MCF 10A (cell line): ENCODE measurements around the gene RGS19. TPM values are rescaled to one million over a fixed set of nuclear protein-coding genes. Genes with fewer than 3 reads are reported as not detected.

Experiments
- BruUV-seq: library from RNA; stranded (reverse); fragments of 400-500 nt; replicated peaks from 2 replicates; lab custom pipeline; 2021; lab: Mats Ljungman, UMichigan
- CTCF ChIA-PET: fragments of 300-600 bp; sonication (Branson Sonifier 250); formaldehyde crosslinking; extraction: SDS; loops from one replicate; lab custom pipeline; 2021; ENCODE audit warnings: antibody characterized with exemption, inconsistent platforms; lab: Yijun Ruan, JAX
- POLR2A ChIA-PET: fragments of 300-600, 350-650 bp; sonication (Branson Sonifier 250); formaldehyde crosslinking; extraction: SDS; loops from one replicate; lab custom pipeline; 2020; ENCODE audit warnings: antibody characterized with exemption, inconsistent platforms; lab: Yijun Ruan, JAX
- DNase-seq: peaks from one replicate; pipeline ENCODE4 v3.0.0-alpha.2; 2018; ENCODE audit not compliant: unreplicated experiment
- H3K27ac Mint-ChIP-seq: one replicate; pipeline ENCODE4 v1.8.0; 2022; ENCODE audit warnings: mild to moderate bottlenecking, low read depth, mixed read lengths; ENCODE audit not compliant: unreplicated experiment
- H3K27me3 Mint-ChIP-seq: one replicate; pipeline ENCODE4 v1.8.0; 2022; ENCODE audit warnings: mixed read lengths; ENCODE audit not compliant: insufficient read depth, unreplicated experiment
- H3K36me3 Mint-ChIP-seq: one replicate; pipeline ENCODE4 v1.8.0; 2022; ENCODE audit warnings: mild to moderate bottlenecking, moderate library complexity, mixed read lengths; ENCODE audit not compliant: insufficient read depth, unreplicated experiment
- H3K4me1 Mint-ChIP-seq: one replicate; pipeline ENCODE4 v1.8.0; 2022; ENCODE audit warnings: mixed read lengths; ENCODE audit not compliant: insufficient read depth, unreplicated experiment
- H3K4me3 Mint-ChIP-seq: one replicate; pipeline ENCODE4 v1.8.0; 2022; ENCODE audit warnings: mild to moderate bottlenecking, moderate library complexity, mixed read lengths; ENCODE audit not compliant: unreplicated experiment
- H3K9me3 Mint-ChIP-seq: one replicate; pipeline ENCODE4 v1.8.0; 2022; ENCODE audit warnings: mixed read lengths; ENCODE audit not compliant: unreplicated experiment
- CTCF ChIP-seq: fragments of 200-600 bp; IDR thresholded peaks from one replicate; pipeline ENCODE4 v1.8.0; 2022; ENCODE audit warnings: antibody characterized with exemption, mild to moderate bottlenecking; ENCODE audit not compliant: unreplicated experiment
- intact Hi-C: fragments of 100-400 bp; cut with micrococcal nuclease; formaldehyde crosslinking; loops from 2 replicates; pipeline ENCODE4 v1.14.1; 2022
- total RNA-seq: library from RNA; stranded (reverse); gene quantifications from 2 replicates; pipeline ENCODE4 v1.2.3, GENCODE V29; 2022

RGS19 gene
- total RNA-seq, 1 experiment from 2014 or later, result 8.8 TPM

GRCh38 chr20:64105846-64106434, 26.6 kb upstream of the RGS19 start:
- H3K4me3 Mint-ChIP-seq, result no peak overlapping the region
- no TSS peak for BruUV-seq
- H3K4me1 Mint-ChIP-seq, result no peaks in the 10 kb centered on the region
- no peaks in the 10 kb centered on the region for H3K9me3 Mint-ChIP-seq
- intact Hi-C loops, result no loop called here
- H3K27ac Mint-ChIP-seq, result no peak overlapping the region
- DNase-seq, result no peak
- peaks cover 5% of the 10 kb centered on the region for H3K36me3 Mint-ChIP-seq
- ChIA-PET CTCF (interaction anchor here (0.6 kb wide), 2 partner anchors 28 to 710 kb away, joined by 3 read pairs; no protein-coding TSS in a partner anchor), POLR2A (no interaction called here)
- peaks cover 52% of the 10 kb centered on the region for H3K27me3 Mint-ChIP-seq
- TF ChIP-seq CTCF, result no peak

GRCh38 chr20:64104667-64105451, 25.5 kb upstream of the RGS19 start:
- ChIA-PET CTCF (interaction anchor here (1.0 kb wide), 1 partner anchor 15 kb away, joined by 7 read pairs; no protein-coding TSS in a partner anchor), POLR2A (no interaction called here)
- Mint-ChIP-seq H3K9me3 (no peaks in the 10 kb centered on the region), H3K4me3 (no peak overlapping the region), H3K27me3 (peaks cover 56% of the 10 kb centered on the region), H3K4me1 (no peaks in the 10 kb centered on the region), H3K36me3 (peaks cover 5% of the 10 kb centered on the region), H3K27ac (no peak overlapping the region)
- BruUV-seq, result no TSS peak
- no peak for TF ChIP-seq CTCF
- intact Hi-C loops, result no loop called here
- DNase-seq, result no peak

GRCh38 chr20:64103871-64104666, 24.8 kb upstream of the RGS19 start:
- no peaks in the 10 kb centered on the region for H3K4me1 Mint-ChIP-seq
- H3K9me3 Mint-ChIP-seq, result no peaks in the 10 kb centered on the region
- POLR2A ChIA-PET, result no interaction called here
- BruUV-seq, result no TSS peak
- H3K27me3 Mint-ChIP-seq, result peaks cover 56% of the 10 kb centered on the region
- no peak overlapping the region for H3K4me3 Mint-ChIP-seq
- intact Hi-C loops, result no loop called here
- CTCF ChIA-PET, result interaction anchor here (1.0 kb wide), 1 partner anchor 16 kb away, joined by 7 read pairs; no protein-coding TSS in a partner anchor
- peaks cover 5% of the 10 kb centered on the region for H3K36me3 Mint-ChIP-seq
- no peak for DNase-seq
- H3K27ac Mint-ChIP-seq, result no peak overlapping the region
- TF ChIP-seq CTCF, result no peak
